ENCODE results near the gene BCO1. TPM values are rescaled to one million over a fixed set of nuclear protein-coding genes. Genes with fewer than 3 reads are reported as not detected.

Gene BCO1
- total RNA-seq, 1 donor = not detected

- H3K79me2 ChIP-seq (ENCODE audit: insufficient read depth, low read length) = no peaks in the 10 kb centered on the region
- no peak for DNase-seq (ENCODE audit: insufficient read length, low spot score, missing footprints)
- H3K4me2 ChIP-seq (ENCODE audit: insufficient read depth, low read length) = no peak overlapping the region
- no peak for TF ChIP-seq CTCF (IDR thresholded peaks at IDR 0.05; ENCODE audit: extremely low read depth, low read depth, low read length)
- H3K4me3 ChIP-seq (ENCODE audit: insufficient read depth, low read length) = no peak overlapping the region
- no peaks in the 10 kb centered on the region for H4K20me1 ChIP-seq (ENCODE audit: insufficient read depth, low read length)
- no peak overlapping the region for H2AFZ ChIP-seq (ENCODE audit: low read length)
- H3K4me1 ChIP-seq (ENCODE audit: insufficient read depth, low read length) = no peaks in the 10 kb centered on the region
- H3K9me3 ChIP-seq (ENCODE audit: low read depth, low read length) = no peaks in the 10 kb centered on the region
- H3K36me3 ChIP-seq (ENCODE audit: insufficient read depth, low read length) = no peaks in the 10 kb centered on the region
- H3K27me3 ChIP-seq (ENCODE audit: insufficient read depth, low read length) = peaks cover 19% of the 10 kb centered on the region
- no peak overlapping the region for H3K27ac ChIP-seq (ENCODE audit: low read depth, low read length)
Observed at GRCh38 chr16:81216114-81216513, 22.4 kb upstream of the BCO1 start.

GRCh38 chr16:81216706-81217105 lies 21.8 kb upstream of the BCO1 start:
- H4K20me1 ChIP-seq (ENCODE audit: insufficient read depth, low read length) = no peaks in the 10 kb centered on the region
- no peak overlapping the region for H3K4me3 ChIP-seq (ENCODE audit: insufficient read depth, low read length)
- H3K36me3 ChIP-seq (ENCODE audit: insufficient read depth, low read length) = no peaks in the 10 kb centered on the region
- DNase-seq (ENCODE audit: insufficient read length, low spot score, missing footprints) = no peak
- H3K27me3 ChIP-seq (ENCODE audit: insufficient read depth, low read length) = peaks cover 15% of the 10 kb centered on the region
- H2AFZ ChIP-seq (ENCODE audit: low read length) = no peak overlapping the region
- no peaks in the 10 kb centered on the region for H3K4me1 ChIP-seq (ENCODE audit: insufficient read depth, low read length)
- H3K4me2 ChIP-seq (ENCODE audit: insufficient read depth, low read length) = no peak overlapping the region
- no peak for TF ChIP-seq CTCF (IDR thresholded peaks at IDR 0.05; ENCODE audit: extremely low read depth, low read depth, low read length)
- no peaks in the 10 kb centered on the region for H3K9me3 ChIP-seq (ENCODE audit: low read depth, low read length)
- H3K27ac ChIP-seq (ENCODE audit: low read depth, low read length) = no peak overlapping the region
- no peaks in the 10 kb centered on the region for H3K79me2 ChIP-seq (ENCODE audit: insufficient read depth, low read length)

- Histone ChIP-seq H3K36me3 (ENCODE audit: insufficient read depth, low read length) (no peaks in the 10 kb centered on the region), H3K79me2 (ENCODE audit: insufficient read depth, low read length) (no peaks in the 10 kb centered on the region), H2AFZ (ENCODE audit: low read length) (no peak overlapping the region), H3K27ac (ENCODE audit: low read depth, low read length) (no peak overlapping the region), H3K4me3 (ENCODE audit: insufficient read depth, low read length) (no peak overlapping the region), H3K27me3 (ENCODE audit: insufficient read depth, low read length) (no peaks in the 10 kb centered on the region), H3K4me1 (ENCODE audit: insufficient read depth, low read length) (no peaks in the 10 kb centered on the region), H3K9me3 (ENCODE audit: low read depth, low read length) (no peaks in the 10 kb centered on the region), H4K20me1 (ENCODE audit: insufficient read depth, low read length) (no peaks in the 10 kb centered on the region), H3K4me2 (ENCODE audit: insufficient read depth, low read length) (no peak overlapping the region)
- no peak for DNase-seq (ENCODE audit: insufficient read length, low spot score, missing footprints)
- TF ChIP-seq CTCF (IDR thresholded peaks at IDR 0.05; ENCODE audit: extremely low read depth, low read depth, low read length) = no peak
Observed at GRCh38 chr16:81219151-81219550, 19.3 kb upstream of the BCO1 start.

GRCh38 chr16:81220349-81220748 lies 18.1 kb upstream of the BCO1 start:
- no peak for TF ChIP-seq CTCF (IDR thresholded peaks at IDR 0.05; ENCODE audit: extremely low read depth, low read depth, low read length)
- H3K79me2 ChIP-seq (ENCODE audit: insufficient read depth, low read length) = no peaks in the 10 kb centered on the region

More at GRCh38 chr16:81220349-81220748, 18.1 kb upstream of the BCO1 start:
- Histone ChIP-seq H3K4me1 (ENCODE audit: insufficient read depth, low read length) (no peaks in the 10 kb centered on the region), H2AFZ (ENCODE audit: low read length) (no peak overlapping the region), H3K36me3 (ENCODE audit: insufficient read depth, low read length) (no peaks in the 10 kb centered on the region), H3K27ac (ENCODE audit: low read depth, low read length) (no peak overlapping the region), H3K4me2 (ENCODE audit: insufficient read depth, low read length) (no peak overlapping the region), H3K27me3 (ENCODE audit: insufficient read depth, low read length) (no peaks in the 10 kb centered on the region), H3K9me3 (ENCODE audit: low read depth, low read length) (no peaks in the 10 kb centered on the region), H4K20me1 (ENCODE audit: insufficient read depth, low read length) (no peaks in the 10 kb centered on the region), H3K4me3 (ENCODE audit: insufficient read depth, low read length) (no peak overlapping the region)
- no peak for DNase-seq (ENCODE audit: insufficient read length, low spot score, missing footprints)

All from osteoblast (primary cell).